ENCODE results near the gene SUSD2. TPM values are rescaled to one million over a fixed set of nuclear protein-coding genes. Genes with fewer than 3 reads are reported as not detected.

The SUSD2 gene
- total RNA-seq, 1 experiment from 2014 or later, result 2.5 TPM

- Mint-ChIP-seq H3K27ac (ENCODE audit: unreplicated experiment) (no peak overlapping the region), H3K4me3 (ENCODE audit: low read depth, unreplicated experiment) (no peak overlapping the region), H3K27me3 (ENCODE audit: unreplicated experiment) (no peaks in the 10 kb centered on the region), H3K9me3 (ENCODE audit: low read depth, unreplicated experiment) (no peaks in the 10 kb centered on the region), H3K4me1 (ENCODE audit: low read depth, unreplicated experiment) (no peaks in the 10 kb centered on the region), H3K36me3 (ENCODE audit: insufficient read depth, unreplicated experiment) (peaks cover 5% of the 10 kb centered on the region)
- no TSS peak for BruUV-seq (replicated peaks)
- TF ChIP-seq CTCF (IDR thresholded peaks at IDR 0.05; ENCODE audit: unreplicated experiment), result no peak
- intact Hi-C loops (cut with micrococcal nuclease; ENCODE audit: unreplicated experiment), result no loop called here
- CTCF ChIA-PET, result no interaction called here
- DNase-seq, result no peak
Observed at GRCh38 chr22:24224468-24224867, 43.2 kb downstream of the SUSD2 start.

- Mint-ChIP-seq H3K27ac (ENCODE audit: unreplicated experiment) (no peak overlapping the region), H3K9me3 (ENCODE audit: low read depth, unreplicated experiment) (no peaks in the 10 kb centered on the region), H3K27me3 (ENCODE audit: unreplicated experiment) (no peaks in the 10 kb centered on the region), H3K36me3 (ENCODE audit: insufficient read depth, unreplicated experiment) (peaks cover 5% of the 10 kb centered on the region), H3K4me3 (ENCODE audit: low read depth, unreplicated experiment) (no peak overlapping the region), H3K4me1 (ENCODE audit: low read depth, unreplicated experiment) (no peaks in the 10 kb centered on the region)
- CTCF ChIA-PET, result no interaction called here
- DNase-seq, result no peak
- no peak for TF ChIP-seq CTCF (IDR thresholded peaks at IDR 0.05; ENCODE audit: unreplicated experiment)
- intact Hi-C loops (cut with micrococcal nuclease; ENCODE audit: unreplicated experiment), result no loop called here
- BruUV-seq (replicated peaks), result no TSS peak
Observed at GRCh38 chr22:24225044-24225601, 43.8 kb downstream of the SUSD2 start.

GRCh38 chr22:24225951-24226350, 44.7 kb downstream of the SUSD2 start:
- CTCF ChIA-PET, result no interaction called here
- H3K36me3 Mint-ChIP-seq (ENCODE audit: insufficient read depth, unreplicated experiment), result peaks cover 5% of the 10 kb centered on the region
- H3K4me1 Mint-ChIP-seq (ENCODE audit: low read depth, unreplicated experiment), result no peaks in the 10 kb centered on the region
- no peak for DNase-seq
- no peak for TF ChIP-seq CTCF (IDR thresholded peaks at IDR 0.05; ENCODE audit: unreplicated experiment)
- H3K27ac Mint-ChIP-seq (ENCODE audit: unreplicated experiment), result no peak overlapping the region
- no peak overlapping the region for H3K4me3 Mint-ChIP-seq (ENCODE audit: low read depth, unreplicated experiment)
- intact Hi-C loops (cut with micrococcal nuclease; ENCODE audit: unreplicated experiment), result no loop called here
- BruUV-seq (replicated peaks), result no TSS peak
- no peaks in the 10 kb centered on the region for H3K27me3 Mint-ChIP-seq (ENCODE audit: unreplicated experiment)
- H3K9me3 Mint-ChIP-seq (ENCODE audit: low read depth, unreplicated experiment), result no peaks in the 10 kb centered on the region

- BruUV-seq (replicated peaks), result no TSS peak
- intact Hi-C loops (cut with micrococcal nuclease; ENCODE audit: unreplicated experiment), result no loop called here
Observed at GRCh38 chr22:24230911-24231656, 49.8 kb downstream of the SUSD2 start.

More at GRCh38 chr22:24230911-24231656, 49.8 kb downstream of the SUSD2 start:
- H3K36me3 Mint-ChIP-seq (ENCODE audit: insufficient read depth, unreplicated experiment), result peaks cover 3% of the 10 kb centered on the region
- no peak overlapping the region for H3K27ac Mint-ChIP-seq (ENCODE audit: unreplicated experiment)
- H3K4me1 Mint-ChIP-seq (ENCODE audit: low read depth, unreplicated experiment), result no peaks in the 10 kb centered on the region
- no peak overlapping the region for H3K4me3 Mint-ChIP-seq (ENCODE audit: low read depth, unreplicated experiment)
- no peaks in the 10 kb centered on the region for H3K9me3 Mint-ChIP-seq (ENCODE audit: low read depth, unreplicated experiment)
- CTCF ChIA-PET, result interaction anchor here (0.6 to 2.1 kb wide), 5 partner anchors 16 to 77 kb away, joined by 3 to 21 read pairs (median 4); no protein-coding TSS in a partner anchor
- peak; percentile 67 for DNase-seq
- TF ChIP-seq CTCF (IDR thresholded peaks at IDR 0.05; ENCODE audit: unreplicated experiment), result peak; percentile 30
- H3K27me3 Mint-ChIP-seq (ENCODE audit: unreplicated experiment), result no peaks in the 10 kb centered on the region

Data from Calu3 (cell line).